Spleen (tissue), 11 donors: ENCODE results near the gene EPHA2. TPM values are rescaled to one million over a fixed set of nuclear protein-coding genes. Genes with fewer than 3 reads are reported as not detected.

Experiments used
- DNase-seq: peaks from one replicate; pipeline ENCODE4 v3.0.0-alpha.2; 2020
- H3K27ac ChIP-seq, 8 donors: fragments of 200-600 bp; sonication (generic) in 7 of 8; 1 replicate in 4 of 8; 2 replicates in 4 of 8; pipeline versions ENCODE4 v1.5.0 to v1.8.0; 2016 to 2021; ENCODE audit warnings: inconsistent platforms in 4 of 8, mild to moderate bottlenecking in 4 of 8, moderate library complexity in 1 of 8
- H3K27me3 ChIP-seq, 7 donors: fragments of 200-600 bp; sonication (generic) in 6 of 7; replicated peaks in 1 of 7; 1 replicate in 4 of 7; 2 replicates in 3 of 7; pipeline versions ENCODE4 v1.5.0 to v1.8.0; 2016 to 2021; ENCODE audit warnings: inconsistent platforms in 3 of 7, mild to moderate bottlenecking in 1 of 7
- H3K36me3 ChIP-seq, 6 donors: fragments of 200-600 bp; sonication (generic) in 5 of 6; 1 replicate in 4 of 6; 2 replicates in 2 of 6; pipeline versions ENCODE4 v1.5.0 to v1.8.0; 2016 to 2021; ENCODE audit warnings: inconsistent platforms in 2 of 6
- H3K4me1 ChIP-seq, 6 donors: fragments of 200-600 bp; sonication (generic) in 5 of 6; 1 replicate in 3 of 6; 2 replicates in 3 of 6; pipeline versions ENCODE4 v1.5.0 to v1.8.0; 2016 to 2021; ENCODE audit warnings: inconsistent platforms in 3 of 6
- H3K4me3 ChIP-seq, 8 donors: fragments of 200-600 bp; sonication (generic) in 7 of 8; 1 replicate in 4 of 8; 2 replicates in 4 of 8; pipeline versions ENCODE4 v1.5.0 to v1.8.0; 2016 to 2021; ENCODE audit warnings: inconsistent platforms in 4 of 8, mild to moderate bottlenecking in 4 of 8, moderate library complexity in 2 of 8
- H3K9me3 ChIP-seq, 8 donors: fragments of 200-600 bp; sonication (generic) in 7 of 8; 1 replicate in 4 of 8; 2 replicates in 4 of 8; pipeline versions ENCODE4 v1.5.0 to v1.8.0; 2016 to 2021; ENCODE audit warnings: inconsistent platforms in 4 of 8
- CTCF ChIP-seq, 11 experiments: fragments of 200-600 bp in 7 of 11; fragments of 450-650 bp in 4 of 11; sonication (generic) in 4 of 11; IDR thresholded peaks in 8 of 11; conservative IDR thresholded peaks in 3 of 11; 1 replicate in 7 of 11; 2 replicates in 4 of 11; pipeline versions ENCODE4 v1.4.0 to v1.8.0; 2016 to 2021; ENCODE audit warnings: antibody characterized with exemption in 11 of 11, inconsistent platforms in 4 of 11, mild to moderate bottlenecking in 1 of 11
- POLR2A ChIP-seq, 3 donors: fragments of 450-650 bp; IDR thresholded peaks; one replicate each; pipeline ENCODE4 v1.5.1; 2017; ENCODE audit warnings: antibody characterized with exemption in 3 of 3, mild to moderate bottlenecking in 1 of 3
- POLR2AphosphoS5 ChIP-seq, 3 donors: sonication (generic); formaldehyde crosslinking; IDR thresholded peaks; one replicate each; pipeline ENCODE4 v1.5.1; 2017; ENCODE audit warnings: antibody characterized with exemption in 3 of 3
- WGBS, 5 donors: extraction: QIAGEN DNeasy Blood & Tissue Kit in 3 of 5; methylation state at CpG; one replicate each; pipeline versions ENCODE4 v1.1.5 to v1.1.7; 2013 to 2018; 5-methylcytosine and 5-hydroxymethylcytosine counted together
- intact Hi-C: fragments of 100-400 bp; cut with DNase I; formaldehyde crosslinking; loops from one replicate; pipeline ENCODE4 v1.15.0; 2023; ENCODE audit warnings: low total_unique reads
- polyA plus RNA-seq, 3 donors: library from polyadenylated mRNA; stranded (reverse); fragments of 200-250 nt; gene quantifications; one replicate each; pipeline ENCODE4 v1.2.1, GENCODE V29; 2013
- total RNA-seq, 7 donors: library from RNA; depleted of rRNA in 3 of 7; stranded (reverse); fragments of >200 nt in 3 of 7; fragmentation: NEBNext Ultra II Directional in 4 of 7; extraction: Animal tissue kit (Norgen Biotek cat#: 25700) in 4 of 7; gene quantifications; one replicate each; pipeline versions ENCODE4 v1.1.0 to v1.2.1, GENCODE V29; 2016 to 2021
- donor health status: healthy with polysubstance abuse.
- donor health status: DM: no; HTN: no; CAD: no; lungs with moderate emphysema.
- donor health status: DM: no; HTN: no; CAD: no.
- donor health status: Bipolar disorder and iron deficiency.
- donor health status: healthy.
- donor health status: DM: no; HTN: no; CAD: no.
- donor health status: DM: yes; HTN: yes; CAD: no.

Gene EPHA2
- total and polyA plus RNA-seq, 10 donors = 2.0 to 35.7 (median 14.8) TPM

- no peak for DNase-seq
- Histone ChIP-seq H3K4me3 (no peak overlapping the region), H3K36me3 (peaks cover 0 to 38% (median 4%) of the 10 kb centered on the region in 6 donors), H3K27ac (peak overlapping the region; percentile 60 to 88 (median 81)), H3K9me3 (no peaks in the 10 kb centered on the region), H3K27me3 (peaks cover 0 to 38% (median 0%) of the 10 kb centered on the region in 7 donors), H3K4me1 (peaks cover 23 to 93% (median 61%) of the 10 kb centered on the region in 6 donors)
- TF ChIP-seq POLR2A (IDR thresholded peaks at IDR 0.05) (no peak), CTCF (IDR thresholded peaks at IDR 0.05 in 8 of 11, conservative IDR thresholded peaks at IDR 0.05 in 3 of 11) (no peak), POLR2AphosphoS5 (IDR thresholded peaks at IDR 0.05) (no peak)
- WGBS, 5 donors = 65 to 77% (median 71%) methylated on average over 10 of the region's 10 CpGs
- intact Hi-C loops = no loop called here
These were observed 8.5 kb downstream of the EPHA2 start for GRCh38 chr1:16147156-16147926.

GRCh38 chr1:16146279-16147155, 9.4 kb downstream of the EPHA2 start:
- Histone ChIP-seq H3K27me3 (peaks cover 0 to 36% (median 0%) of the 10 kb centered on the region in 7 donors), H3K4me3 (peak overlapping the region in 2 of 8 donors; percentile 13 to 28), H3K9me3 (no peaks in the 10 kb centered on the region), H3K36me3 (peaks cover 0 to 38% (median 4%) of the 10 kb centered on the region in 6 donors), H3K4me1 (peaks cover 19 to 93% (median 63%) of the 10 kb centered on the region in 6 donors), H3K27ac (peak overlapping the region; percentile 60 to 88 (median 81))
- no peak for DNase-seq
- TF ChIP-seq POLR2AphosphoS5 (IDR thresholded peaks at IDR 0.05) (peak in 2 of 3 donors; percentile 65), POLR2A (IDR thresholded peaks at IDR 0.05) (no peak), CTCF (IDR thresholded peaks at IDR 0.05 in 8 of 11, conservative IDR thresholded peaks at IDR 0.05 in 3 of 11) (no peak)
- 42 to 74% (median 53%) methylated on average over 15 to 23 of the region's 23 CpGs for WGBS, 5 donors
- intact Hi-C loops = no loop called here

- intact Hi-C loops = no loop called here
- Histone ChIP-seq H3K4me3 (peak overlapping the region in 2 of 8 donors; percentile 13 to 28), H3K4me1 (peaks cover 24 to 93% (median 65%) of the 10 kb centered on the region in 6 donors), H3K36me3 (peaks cover 0 to 36% (median 4%) of the 10 kb centered on the region in 6 donors), H3K27me3 (peaks cover 0 to 30% (median 0%) of the 10 kb centered on the region in 7 donors), H3K9me3 (no peaks in the 10 kb centered on the region), H3K27ac (peak overlapping the region; percentile 73 to 88 (median 81))
- peak; percentile 82 for DNase-seq
- TF ChIP-seq POLR2A (IDR thresholded peaks at IDR 0.05) = no peak
- TF ChIP-seq POLR2AphosphoS5 (IDR thresholded peaks at IDR 0.05) = peak; percentile 36 to 78 (median 68)
- no peak for TF ChIP-seq CTCF (IDR thresholded peaks at IDR 0.05 in 8 of 11, conservative IDR thresholded peaks at IDR 0.05 in 3 of 11)
- WGBS, 5 donors = 54 to 79% (median 68%) methylated on average over 24 to 26 of the region's 26 CpGs
These were observed 10.1 kb downstream of the EPHA2 start for GRCh38 chr1:16145662-16146278.
